ENCODE results near the gene FYB1.

Gene FYB1, protein sequence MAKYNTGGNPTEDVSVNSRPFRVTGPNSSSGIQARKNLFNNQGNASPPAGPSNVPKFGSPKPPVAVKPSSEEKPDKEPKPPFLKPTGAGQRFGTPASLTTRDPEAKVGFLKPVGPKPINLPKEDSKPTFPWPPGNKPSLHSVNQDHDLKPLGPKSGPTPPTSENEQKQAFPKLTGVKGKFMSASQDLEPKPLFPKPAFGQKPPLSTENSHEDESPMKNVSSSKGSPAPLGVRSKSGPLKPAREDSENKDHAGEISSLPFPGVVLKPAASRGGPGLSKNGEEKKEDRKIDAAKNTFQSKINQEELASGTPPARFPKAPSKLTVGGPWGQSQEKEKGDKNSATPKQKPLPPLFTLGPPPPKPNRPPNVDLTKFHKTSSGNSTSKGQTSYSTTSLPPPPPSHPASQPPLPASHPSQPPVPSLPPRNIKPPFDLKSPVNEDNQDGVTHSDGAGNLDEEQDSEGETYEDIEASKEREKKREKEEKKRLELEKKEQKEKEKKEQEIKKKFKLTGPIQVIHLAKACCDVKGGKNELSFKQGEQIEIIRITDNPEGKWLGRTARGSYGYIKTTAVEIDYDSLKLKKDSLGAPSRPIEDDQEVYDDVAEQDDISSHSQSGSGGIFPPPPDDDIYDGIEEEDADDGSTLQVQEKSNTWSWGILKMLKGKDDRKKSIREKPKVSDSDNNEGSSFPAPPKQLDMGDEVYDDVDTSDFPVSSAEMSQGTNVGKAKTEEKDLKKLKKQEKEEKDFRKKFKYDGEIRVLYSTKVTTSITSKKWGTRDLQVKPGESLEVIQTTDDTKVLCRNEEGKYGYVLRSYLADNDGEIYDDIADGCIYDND

GRCh38 chr5:39219437-39219836 is at the start of gene FYB1:
TSS of gene FYB1 (minus strand) at chr5:39219563. CDS start at chr5:39202960, 16,603 bp downstream.
- ATAC-seq = no peak

GRCh38 chr5:39267186-39267585 is 47.8 kb upstream of the FYB1 start:
- no peak for ATAC-seq
- no peak for TF ChIP-seq SNAI2 (CRISPR knock-in tag; IDR thresholded peaks at IDR 0.05)
- TF ChIP-seq PPARA (CRISPR knock-in tag; IDR thresholded peaks at IDR 0.05; ENCODE audit: borderline replicate concordance) = no peak
- no peak for TF ChIP-seq RARB (CRISPR knock-in tag; IDR thresholded peaks at IDR 0.05)
- no peak for TF ChIP-seq TSHZ2 (CRISPR knock-in tag; IDR thresholded peaks at IDR 0.05)
- TF ChIP-seq TOX (CRISPR knock-in tag; IDR thresholded peaks at IDR 0.05; ENCODE audit: borderline replicate concordance) = no peak
- no peak for TF ChIP-seq GLIS3 (CRISPR knock-in tag; IDR thresholded peaks at IDR 0.05)
- no peak for TF ChIP-seq OSR1 (CRISPR knock-in tag; IDR thresholded peaks at IDR 0.05)
- no peak for TF ChIP-seq ZC3H10 (CRISPR knock-in tag; IDR thresholded peaks at IDR 0.05)
- no peak for TF ChIP-seq TCF4 (CRISPR knock-in tag; IDR thresholded peaks at IDR 0.05; ENCODE audit: borderline replicate concordance)
- no peak for TF ChIP-seq ISL1 (CRISPR knock-in tag; IDR thresholded peaks at IDR 0.05)
- TF ChIP-seq ZNF70 (CRISPR knock-in tag; IDR thresholded peaks at IDR 0.05) = no peak
- TF ChIP-seq ESRRG (CRISPR knock-in tag; IDR thresholded peaks at IDR 0.05) = no peak
- no peak for TF ChIP-seq CSDC2 (CRISPR knock-in tag; IDR thresholded peaks at IDR 0.05)
- no peak for TF ChIP-seq CSRNP3 (CRISPR knock-in tag; IDR thresholded peaks at IDR 0.05)
- TF ChIP-seq ZFP3 (CRISPR knock-in tag; IDR thresholded peaks at IDR 0.05) = no peak
- no peak for TF ChIP-seq ZNF8 (CRISPR knock-in tag; IDR thresholded peaks at IDR 0.05)

More at GRCh38 chr5:39219437-39219836, at the start of gene FYB1:
- no peak for TF ChIP-seq ZFP30 (CRISPR knock-in tag; IDR thresholded peaks at IDR 0.05)
- TF ChIP-seq PPARA (CRISPR knock-in tag; IDR thresholded peaks at IDR 0.05; ENCODE audit: borderline replicate concordance) = no peak
- no peak for TF ChIP-seq ZC3H10 (CRISPR knock-in tag; IDR thresholded peaks at IDR 0.05)
- TF ChIP-seq CSRNP3 (CRISPR knock-in tag; IDR thresholded peaks at IDR 0.05) = no peak
- TF ChIP-seq, protein P1, sequence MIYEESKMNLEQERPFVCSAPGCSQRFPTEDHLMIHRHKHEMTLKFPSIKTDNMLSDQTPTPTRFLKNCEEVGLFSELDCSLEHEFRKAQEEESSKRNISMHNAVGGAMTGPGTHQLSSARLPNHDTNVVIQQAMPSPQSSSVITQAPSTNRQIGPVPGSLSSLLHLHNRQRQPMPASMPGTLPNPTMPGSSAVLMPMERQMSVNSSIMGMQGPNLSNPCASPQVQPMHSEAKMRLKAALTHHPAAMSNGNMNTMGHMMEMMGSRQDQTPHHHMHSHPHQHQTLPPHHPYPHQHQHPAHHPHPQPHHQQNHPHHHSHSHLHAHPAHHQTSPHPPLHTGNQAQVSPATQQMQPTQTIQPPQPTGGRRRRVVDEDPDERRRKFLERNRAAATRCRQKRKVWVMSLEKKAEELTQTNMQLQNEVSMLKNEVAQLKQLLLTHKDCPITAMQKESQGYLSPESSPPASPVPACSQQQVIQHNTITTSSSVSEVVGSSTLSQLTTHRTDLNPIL (CRISPR knock-in tag; IDR thresholded peaks at IDR 0.05; ENCODE audit: low read depth) = no peak
- TF ChIP-seq BACH2 (CRISPR knock-in tag; IDR thresholded peaks at IDR 0.05; ENCODE audit: borderline replicate concordance) = no peak
- TF ChIP-seq ZNF70 (CRISPR knock-in tag; IDR thresholded peaks at IDR 0.05) = no peak
- no peak for TF ChIP-seq TCF4 (CRISPR knock-in tag; IDR thresholded peaks at IDR 0.05; ENCODE audit: borderline replicate concordance)
- no peak for TF ChIP-seq ARNTL (CRISPR knock-in tag; IDR thresholded peaks at IDR 0.05; ENCODE audit: borderline replicate concordance, low read depth)
- no peak for TF ChIP-seq ESRRG (CRISPR knock-in tag; IDR thresholded peaks at IDR 0.05)

GRCh38 chr5:39266442-39266841 is 47.1 kb upstream of the FYB1 start:
- ATAC-seq = no peak
- TF ChIP-seq TOX (CRISPR knock-in tag; IDR thresholded peaks at IDR 0.05; ENCODE audit: borderline replicate concordance) (no peak), PATZ1 (CRISPR knock-in tag; IDR thresholded peaks at IDR 0.05; ENCODE audit: borderline replicate concordance) (no peak), POU6F1 (CRISPR knock-in tag; IDR thresholded peaks at IDR 0.05; ENCODE audit: borderline replicate concordance, low read depth) (no peak), ZNF8 (CRISPR knock-in tag; IDR thresholded peaks at IDR 0.05) (no peak), ZNF565 (CRISPR knock-in tag; conservative IDR thresholded peaks at IDR 0.05; ENCODE audit: low read depth) (no peak), ESRRG (CRISPR knock-in tag; IDR thresholded peaks at IDR 0.05) (no peak)
